Vagina (tissue), 2 donors: ENCODE results near the gene SH3BP2.

Experiments
- POLR2A ChIP-seq, 2 donors: fragments of 450-650 bp; IDR thresholded peaks; one replicate each; pipeline ENCODE4 v1.6.1; 2017; ENCODE audit warnings: antibody characterized with exemption in 2 of 2, mild to moderate bottlenecking in 2 of 2, moderate library complexity in 2 of 2
- POLR2AphosphoS5 ChIP-seq, 2 donors: sonication (generic); formaldehyde crosslinking; IDR thresholded peaks; one replicate each; pipeline ENCODE4 v1.9.0; 2017; ENCODE audit warnings: antibody characterized with exemption in 2 of 2, mild to moderate bottlenecking in 2 of 2, low read depth in 1 of 2; ENCODE audit not compliant: insufficient read depth in 1 of 2
- TF ChIP-seq, protein P1 (sequence below), 3 experiments: fragments of 450-650 bp in 2 of 3; fragments of 200-600 bp in 1 of 3; sonication (generic) in 1 of 3; IDR thresholded peaks; one replicate each; pipeline ENCODE4 v1.5.1; 2017 to 2019; ENCODE audit warnings: antibody characterized with exemption in 3 of 3, mild to moderate bottlenecking in 2 of 3, moderate library complexity in 2 of 3

GRCh38 chr4:2875556-2875955 lies 82.7 kb downstream of the SH3BP2 start:
- TF ChIP-seq, protein P1, sequence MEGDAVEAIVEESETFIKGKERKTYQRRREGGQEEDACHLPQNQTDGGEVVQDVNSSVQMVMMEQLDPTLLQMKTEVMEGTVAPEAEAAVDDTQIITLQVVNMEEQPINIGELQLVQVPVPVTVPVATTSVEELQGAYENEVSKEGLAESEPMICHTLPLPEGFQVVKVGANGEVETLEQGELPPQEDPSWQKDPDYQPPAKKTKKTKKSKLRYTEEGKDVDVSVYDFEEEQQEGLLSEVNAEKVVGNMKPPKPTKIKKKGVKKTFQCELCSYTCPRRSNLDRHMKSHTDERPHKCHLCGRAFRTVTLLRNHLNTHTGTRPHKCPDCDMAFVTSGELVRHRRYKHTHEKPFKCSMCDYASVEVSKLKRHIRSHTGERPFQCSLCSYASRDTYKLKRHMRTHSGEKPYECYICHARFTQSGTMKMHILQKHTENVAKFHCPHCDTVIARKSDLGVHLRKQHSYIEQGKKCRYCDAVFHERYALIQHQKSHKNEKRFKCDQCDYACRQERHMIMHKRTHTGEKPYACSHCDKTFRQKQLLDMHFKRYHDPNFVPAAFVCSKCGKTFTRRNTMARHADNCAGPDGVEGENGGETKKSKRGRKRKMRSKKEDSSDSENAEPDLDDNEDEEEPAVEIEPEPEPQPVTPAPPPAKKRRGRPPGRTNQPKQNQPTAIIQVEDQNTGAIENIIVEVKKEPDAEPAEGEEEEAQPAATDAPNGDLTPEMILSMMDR (IDR thresholded peaks at IDR 0.05) = no peak
- TF ChIP-seq POLR2A (IDR thresholded peaks at IDR 0.05) (no peak), POLR2AphosphoS5 (IDR thresholded peaks at IDR 0.05; ENCODE audit: insufficient read depth in 1 of 2, low read depth in 1 of 2) (no peak)
